ENCODE measurements around the gene TTL.

DNA sequence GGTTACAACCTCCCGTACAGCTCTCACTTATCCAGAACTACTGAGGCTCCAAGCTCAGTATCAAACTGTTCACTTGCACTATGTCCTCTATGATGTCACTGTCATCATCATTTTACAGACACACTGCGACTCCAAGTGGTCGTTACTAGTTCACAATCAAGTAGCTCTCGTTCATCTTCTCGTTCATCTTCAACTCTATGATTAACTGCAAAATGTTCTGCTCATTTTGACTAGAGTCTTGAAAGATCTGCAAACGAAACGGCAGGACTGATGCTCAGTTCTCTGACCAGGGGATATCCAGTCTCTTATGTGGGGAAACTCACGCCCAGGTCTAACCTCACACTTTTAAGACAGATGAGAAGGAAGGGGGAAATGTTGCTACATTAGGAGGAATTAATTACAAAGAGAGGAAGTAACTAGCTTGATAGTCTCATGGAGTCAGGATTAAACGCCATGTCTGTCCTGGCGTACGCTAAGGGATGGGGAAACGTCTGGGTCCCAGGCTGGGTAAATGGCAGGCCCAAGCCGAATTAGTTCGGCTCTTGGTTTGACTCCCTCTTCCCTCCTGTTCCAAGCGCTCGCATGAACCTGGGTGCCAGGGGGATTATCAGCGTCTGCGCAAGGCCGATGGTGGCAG, 101.7 kb downstream of the TTL start:
- TF ChIP-seq, protein P1, sequence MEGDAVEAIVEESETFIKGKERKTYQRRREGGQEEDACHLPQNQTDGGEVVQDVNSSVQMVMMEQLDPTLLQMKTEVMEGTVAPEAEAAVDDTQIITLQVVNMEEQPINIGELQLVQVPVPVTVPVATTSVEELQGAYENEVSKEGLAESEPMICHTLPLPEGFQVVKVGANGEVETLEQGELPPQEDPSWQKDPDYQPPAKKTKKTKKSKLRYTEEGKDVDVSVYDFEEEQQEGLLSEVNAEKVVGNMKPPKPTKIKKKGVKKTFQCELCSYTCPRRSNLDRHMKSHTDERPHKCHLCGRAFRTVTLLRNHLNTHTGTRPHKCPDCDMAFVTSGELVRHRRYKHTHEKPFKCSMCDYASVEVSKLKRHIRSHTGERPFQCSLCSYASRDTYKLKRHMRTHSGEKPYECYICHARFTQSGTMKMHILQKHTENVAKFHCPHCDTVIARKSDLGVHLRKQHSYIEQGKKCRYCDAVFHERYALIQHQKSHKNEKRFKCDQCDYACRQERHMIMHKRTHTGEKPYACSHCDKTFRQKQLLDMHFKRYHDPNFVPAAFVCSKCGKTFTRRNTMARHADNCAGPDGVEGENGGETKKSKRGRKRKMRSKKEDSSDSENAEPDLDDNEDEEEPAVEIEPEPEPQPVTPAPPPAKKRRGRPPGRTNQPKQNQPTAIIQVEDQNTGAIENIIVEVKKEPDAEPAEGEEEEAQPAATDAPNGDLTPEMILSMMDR (IDR thresholded peaks at IDR 0.05; ENCODE audit: low read depth, low read length, poor library complexity, severe bottlenecking): peak; percentile 61
- TF ChIP-seq EZH2phosphoT487 (IDR thresholded peaks at IDR 0.05; ENCODE audit: borderline replicate concordance, low read length): no peak

All from DOHH2 (cell line).